ENCODE data around the gene FAM184A.

DNA sequence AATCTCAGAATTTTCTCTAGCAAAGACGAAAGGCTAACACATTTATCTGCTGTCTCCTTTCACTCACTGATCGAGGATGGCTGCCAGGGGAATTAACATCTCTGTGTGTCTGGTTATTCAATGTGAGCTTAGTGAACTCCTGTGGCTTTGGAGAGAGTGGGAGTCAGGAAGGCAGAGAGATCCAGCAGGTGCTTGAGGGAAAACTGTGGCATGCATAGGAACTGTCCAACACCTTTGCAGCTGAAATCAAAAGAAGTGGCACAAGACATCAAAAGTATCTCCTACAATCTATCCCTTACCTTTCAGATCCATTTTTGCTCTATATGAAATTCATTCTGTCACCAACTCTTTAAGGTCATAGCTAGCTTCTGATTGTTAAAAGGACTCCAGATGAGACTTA is 11.8 kb upstream of the FAM184A start:
- TF ChIP-seq, protein P1, sequence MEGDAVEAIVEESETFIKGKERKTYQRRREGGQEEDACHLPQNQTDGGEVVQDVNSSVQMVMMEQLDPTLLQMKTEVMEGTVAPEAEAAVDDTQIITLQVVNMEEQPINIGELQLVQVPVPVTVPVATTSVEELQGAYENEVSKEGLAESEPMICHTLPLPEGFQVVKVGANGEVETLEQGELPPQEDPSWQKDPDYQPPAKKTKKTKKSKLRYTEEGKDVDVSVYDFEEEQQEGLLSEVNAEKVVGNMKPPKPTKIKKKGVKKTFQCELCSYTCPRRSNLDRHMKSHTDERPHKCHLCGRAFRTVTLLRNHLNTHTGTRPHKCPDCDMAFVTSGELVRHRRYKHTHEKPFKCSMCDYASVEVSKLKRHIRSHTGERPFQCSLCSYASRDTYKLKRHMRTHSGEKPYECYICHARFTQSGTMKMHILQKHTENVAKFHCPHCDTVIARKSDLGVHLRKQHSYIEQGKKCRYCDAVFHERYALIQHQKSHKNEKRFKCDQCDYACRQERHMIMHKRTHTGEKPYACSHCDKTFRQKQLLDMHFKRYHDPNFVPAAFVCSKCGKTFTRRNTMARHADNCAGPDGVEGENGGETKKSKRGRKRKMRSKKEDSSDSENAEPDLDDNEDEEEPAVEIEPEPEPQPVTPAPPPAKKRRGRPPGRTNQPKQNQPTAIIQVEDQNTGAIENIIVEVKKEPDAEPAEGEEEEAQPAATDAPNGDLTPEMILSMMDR (optimal IDR thresholded peaks at IDR 0.05 in 1 of 3, IDR thresholded peaks at IDR 0.05 in 1 of 3, conservative IDR thresholded peaks at IDR 0.05 in 1 of 3; ENCODE audit: extremely low read depth in 1 of 3, insufficient read depth in 2 of 3, low read length in 3 of 3): no peak
- TF ChIP-seq EZH2 (IDR thresholded peaks at IDR 0.05; ENCODE audit: low read length): no peak

All from keratinocyte (primary cell).